ENCODE data around the gene VILL. TPM values are rescaled to one million over a fixed set of nuclear protein-coding genes. Genes with fewer than 3 reads are reported as not detected.

Gene VILL
- total RNA-seq, 1 experiment from 2014 or later, result 1.2 TPM

DNA sequence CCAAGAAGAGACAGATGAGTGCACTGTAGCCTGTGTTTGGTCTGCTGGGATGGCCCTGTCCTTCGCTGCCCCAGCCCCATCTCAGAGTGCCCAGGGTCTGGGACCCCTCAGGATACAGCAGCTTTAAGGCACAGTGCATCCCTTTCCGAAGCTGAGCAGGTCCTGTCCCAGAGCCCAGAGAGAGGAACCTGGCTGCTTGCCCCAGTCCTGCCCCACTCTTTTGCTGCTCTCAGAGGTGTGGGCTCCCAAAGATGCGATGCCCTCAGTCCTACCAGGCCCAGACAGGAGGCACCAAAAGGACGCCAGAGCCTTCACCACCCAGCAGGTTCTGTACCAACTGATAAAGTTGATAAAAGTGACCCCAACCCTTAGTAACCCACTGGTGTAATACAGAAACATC lies 30.6 kb downstream of the VILL start:
- intact Hi-C loops (cut with micrococcal nuclease), result no loop called here
- H3K27me3 ChIP-seq (ENCODE audit: insufficient read depth, low read length), result no peaks in the 10 kb centered on the region
- no peak overlapping the region for H3K4me2 ChIP-seq (ENCODE audit: low read length)
- ChIA-PET CTCF (no interaction called here), RAD21 (ENCODE audit: low non-redundant PET in 1 of 2, low total read pairs in 2 of 2, uncharacterized antibody in 2 of 2, unreplicated experiment in 2 of 2) (no interaction called here), POLR2A (no interaction called here)
- H3K79me2 ChIP-seq (ENCODE audit: insufficient read depth, low read length), result no peaks in the 10 kb centered on the region
- no peaks in the 10 kb centered on the region for H3K9me2 ChIP-seq (ENCODE audit: insufficient read depth)
- peaks cover 0 to 5% of the 10 kb centered on the region in 2 experiments; a peak in 1 of 4 replicates for H3K36me3 ChIP-seq (ENCODE audit: control insufficient read depth in 1 of 2, insufficient read depth in 2 of 2, low read length in 2 of 2)
- DNase-seq (ENCODE audit: low read depth, low spot score) (no peak), ATAC-seq (no peak)
- H3K4me1 ChIP-seq (ENCODE audit: control insufficient read depth in 1 of 2, insufficient read depth in 2 of 2, low read length in 2 of 2), result peaks cover 8 to 20% of the 10 kb centered on the region in 2 experiments; a peak in 3 of 4 replicates
- no peak overlapping the region for H3K9ac ChIP-seq (ENCODE audit: low read length)
- H3K4me3 ChIP-seq (replicated peaks in 1 of 2; ENCODE audit: low read depth in 1 of 2, low read length in 2 of 2), result no peak overlapping the region
- no peak for TF ChIP-seq FOSL1 (IDR thresholded peaks at IDR 0.05; ENCODE audit: low read depth)
- TF ChIP-seq CTCF (IDR thresholded peaks at IDR 0.05 in 2 of 3, conservative IDR thresholded peaks at IDR 0.05 in 1 of 3; ENCODE audit: borderline replicate concordance in 1 of 3, insufficient read depth in 1 of 3, low read depth in 2 of 3, low read length in 2 of 3), result no peak
- no peak for TF ChIP-seq EZH2 (IDR thresholded peaks at IDR 0.05)
- no peak for TF ChIP-seq ZNF274 (IDR thresholded peaks at IDR 0.05; ENCODE audit: low read depth, low read length)
- TF ChIP-seq SP1 (IDR thresholded peaks at IDR 0.05; ENCODE audit: low read depth), result no peak
- no peak for TF ChIP-seq ZFX (IDR thresholded peaks at IDR 0.05)
- no peak for TF ChIP-seq EZH2phosphoT487 (IDR thresholded peaks at IDR 0.05; ENCODE audit: borderline replicate concordance)
- TF ChIP-seq, protein P1, sequence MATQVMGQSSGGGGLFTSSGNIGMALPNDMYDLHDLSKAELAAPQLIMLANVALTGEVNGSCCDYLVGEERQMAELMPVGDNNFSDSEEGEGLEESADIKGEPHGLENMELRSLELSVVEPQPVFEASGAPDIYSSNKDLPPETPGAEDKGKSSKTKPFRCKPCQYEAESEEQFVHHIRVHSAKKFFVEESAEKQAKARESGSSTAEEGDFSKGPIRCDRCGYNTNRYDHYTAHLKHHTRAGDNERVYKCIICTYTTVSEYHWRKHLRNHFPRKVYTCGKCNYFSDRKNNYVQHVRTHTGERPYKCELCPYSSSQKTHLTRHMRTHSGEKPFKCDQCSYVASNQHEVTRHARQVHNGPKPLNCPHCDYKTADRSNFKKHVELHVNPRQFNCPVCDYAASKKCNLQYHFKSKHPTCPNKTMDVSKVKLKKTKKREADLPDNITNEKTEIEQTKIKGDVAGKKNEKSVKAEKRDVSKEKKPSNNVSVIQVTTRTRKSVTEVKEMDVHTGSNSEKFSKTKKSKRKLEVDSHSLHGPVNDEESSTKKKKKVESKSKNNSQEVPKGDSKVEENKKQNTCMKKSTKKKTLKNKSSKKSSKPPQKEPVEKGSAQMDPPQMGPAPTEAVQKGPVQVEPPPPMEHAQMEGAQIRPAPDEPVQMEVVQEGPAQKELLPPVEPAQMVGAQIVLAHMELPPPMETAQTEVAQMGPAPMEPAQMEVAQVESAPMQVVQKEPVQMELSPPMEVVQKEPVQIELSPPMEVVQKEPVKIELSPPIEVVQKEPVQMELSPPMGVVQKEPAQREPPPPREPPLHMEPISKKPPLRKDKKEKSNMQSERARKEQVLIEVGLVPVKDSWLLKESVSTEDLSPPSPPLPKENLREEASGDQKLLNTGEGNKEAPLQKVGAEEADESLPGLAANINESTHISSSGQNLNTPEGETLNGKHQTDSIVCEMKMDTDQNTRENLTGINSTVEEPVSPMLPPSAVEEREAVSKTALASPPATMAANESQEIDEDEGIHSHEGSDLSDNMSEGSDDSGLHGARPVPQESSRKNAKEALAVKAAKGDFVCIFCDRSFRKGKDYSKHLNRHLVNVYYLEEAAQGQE (IDR thresholded peaks at IDR 0.05; ENCODE audit: low read depth), result no peak
- TF ChIP-seq POLR2A (IDR thresholded peaks at IDR 0.05; ENCODE audit: borderline replicate concordance, extremely low read depth, insufficient read depth, insufficient read length), result no peak
- TF ChIP-seq, protein P2, sequence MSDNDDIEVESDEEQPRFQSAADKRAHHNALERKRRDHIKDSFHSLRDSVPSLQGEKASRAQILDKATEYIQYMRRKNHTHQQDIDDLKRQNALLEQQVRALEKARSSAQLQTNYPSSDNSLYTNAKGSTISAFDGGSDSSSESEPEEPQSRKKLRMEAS (IDR thresholded peaks at IDR 0.05), result no peak
- no peak for TF ChIP-seq RAD21 (IDR thresholded peaks at IDR 0.05; ENCODE audit: low read depth)
- TF ChIP-seq TCF7L2 (IDR thresholded peaks at IDR 0.05; ENCODE audit: borderline replicate concordance, extremely low read depth, insufficient read depth, insufficient read length), result no peak
- TF ChIP-seq EGR1 (IDR thresholded peaks at IDR 0.05; ENCODE audit: low read depth), result no peak
- TF ChIP-seq SIN3A (IDR thresholded peaks at IDR 0.05; ENCODE audit: low read depth), result no peak
- no peaks in the 10 kb centered on the region; a peak in 1 of 4 replicates for H3K9me3 ChIP-seq (ENCODE audit: control insufficient read depth in 1 of 2, insufficient read depth in 1 of 2, low read depth in 1 of 2, low read length in 2 of 2)
- no peak overlapping the region for H2AFZ ChIP-seq (ENCODE audit: low read depth, low read length, poor library complexity, severe bottlenecking)
- no peak overlapping the region for H3K27ac ChIP-seq (ENCODE audit: low read depth, low read length)
- BruUV-seq (replicated peaks), result no TSS peak
- H4K20me1 ChIP-seq (ENCODE audit: insufficient read depth), result no peaks in the 10 kb centered on the region
